Naive thymus-derived CD4-positive, alpha-beta T cell (primary cell): ENCODE results near the gene DUSP22. TPM values are rescaled to one million over a fixed set of nuclear protein-coding genes. Genes with fewer than 3 reads are reported as not detected.
"Not testable (repeated sequence)": the region's sequence is repeated elsewhere in the genome, so short reads cannot be mapped to it uniquely, and the experiment has no call there.

Experiments
- ATAC-seq: fragments of 150-1000 bp; cut with Tn5 transposase; 2 replicates; pipeline ENCODE4 v1.10.0; 2021; ENCODE audit warnings: mild to moderate bottlenecking, moderate library complexity
- CTCF ChIA-PET: fragments of 350-600 bp; sonication (Branson Sonifier 250); formaldehyde crosslinking; loops from one replicate; lab custom pipeline; 2021; ENCODE audit warnings: antibody characterized with exemption; lab: Charles Lee
- POLR2A ChIA-PET: fragments of 350-600 bp; sonication (Branson Sonifier 250); formaldehyde crosslinking; loops from one replicate; lab custom pipeline; 2021; ENCODE audit warnings: antibody characterized with exemption, inconsistent platforms; lab: Charles Lee
- DNase-seq, 9 donors: peaks; one replicate each; pipeline versions ENCODE4 v3.0.0 to v3.0.0-alpha.2; 2020 to 2022; ENCODE audit warnings: mixed read lengths in 1 of 9
- H3K27ac ChIP-seq: one replicate; pipeline ENCODE4 v1.7.0; 2013; ENCODE audit warnings: mild to moderate bottlenecking, low read depth, low read length, moderate library complexity
- H3K27me3 ChIP-seq, 2 donors: one replicate each; pipeline ENCODE4 v1.7.0; 2013; ENCODE audit warnings: low read length in 2 of 2, mild to moderate bottlenecking in 2 of 2, moderate library complexity in 2 of 2; ENCODE audit not compliant: control insufficient read depth in 2 of 2, insufficient read depth in 2 of 2
- H3K36me3 ChIP-seq, 3 experiments: 1 replicate in 2 of 3; 2 replicates in 1 of 3; pipeline ENCODE4 v1.7.0; 2013; ENCODE audit warnings: low read length in 3 of 3, mild to moderate bottlenecking in 3 of 3, moderate library complexity in 1 of 3; ENCODE audit not compliant: insufficient read depth in 3 of 3, control insufficient read depth in 2 of 3
- H3K4me1 ChIP-seq, 2 donors: one replicate each; pipeline ENCODE4 v1.7.0; 2013; ENCODE audit warnings: low read length in 2 of 2, mild to moderate bottlenecking in 2 of 2, moderate library complexity in 1 of 2; ENCODE audit not compliant: control insufficient read depth in 2 of 2, insufficient read depth in 2 of 2
- H3K4me3 ChIP-seq: 2 replicates; pipeline ENCODE4 v1.7.0; 2013; ENCODE audit warnings: mild to moderate bottlenecking, low read length
- H3K9me3 ChIP-seq, 3 experiments: 1 replicate in 2 of 3; 2 replicates in 1 of 3; pipeline ENCODE4 v1.7.0; 2013; ENCODE audit warnings: low read length in 3 of 3; ENCODE audit not compliant: control insufficient read depth in 2 of 3
- H3K27ac Mint-ChIP-seq, 9 donors: one replicate each; pipeline ENCODE4 v1.8.0; 2020 to 2022; ENCODE audit warnings: mixed read lengths in 9 of 9, mild to moderate bottlenecking in 8 of 9, moderate library complexity in 5 of 9, inconsistent platforms in 2 of 9
- H3K27me3 Mint-ChIP-seq, 5 donors: one replicate each; pipeline ENCODE4 v1.8.0; 2021 to 2022; ENCODE audit warnings: mixed read lengths in 5 of 5, mild to moderate bottlenecking in 1 of 5
- H3K36me3 Mint-ChIP-seq, 5 donors: one replicate each; pipeline ENCODE4 v1.8.0; 2020 to 2022; ENCODE audit warnings: mixed read lengths in 5 of 5, mild to moderate bottlenecking in 3 of 5, inconsistent platforms in 1 of 5
- H3K4me1 Mint-ChIP-seq, 7 donors: one replicate each; pipeline ENCODE4 v1.8.0; 2020 to 2022; ENCODE audit warnings: mixed read lengths in 7 of 7, mild to moderate bottlenecking in 3 of 7, inconsistent platforms in 1 of 7
- H3K4me3 Mint-ChIP-seq, 10 donors: one replicate each; pipeline ENCODE4 v1.8.0; 2020 to 2022; ENCODE audit warnings: mild to moderate bottlenecking in 10 of 10, mixed read lengths in 10 of 10, moderate library complexity in 6 of 10, inconsistent platforms in 2 of 10
- H3K9me3 Mint-ChIP-seq, 11 donors: one replicate each; pipeline ENCODE4 v1.8.0; 2020 to 2022; ENCODE audit warnings: mixed read lengths in 11 of 11, mild to moderate bottlenecking in 4 of 11, inconsistent platforms in 1 of 11, moderate library complexity in 1 of 11
- intact Hi-C, 2 donors: fragments of 100-400 bp; cut with micrococcal nuclease; formaldehyde crosslinking; loops; one replicate each; pipeline ENCODE4 v1.15.1; 2023
- polyA plus RNA-seq, 2 donors: library from polyadenylated mRNA; unstranded; fragments of 300-500 nt; fragmentation: Illumina TruSeq; gene quantifications; one replicate each; pipeline ENCODE4 v1.2.3, GENCODE V29; 2021
- total RNA-seq, 6 experiments: library from RNA in 5 of 6; stranded (reverse) in 5 of 6; gene quantifications; 1 replicate in 5 of 6; 2 replicates in 1 of 6; pipeline ENCODE4 v1.2.3 and lab custom pipeline; 2021 to 2026

The DUSP22 gene
- total and polyA plus RNA-seq, 7 experiments from 2014 or later: 24.8 to 57.2 (median 36.6) TPM

- H3K27me3 Mint-ChIP-seq: peaks cover 26 to 39% (median 34%) of the 10 kb centered on the region in 5 donors
- peak overlapping the region in 1 of 9 donors; percentile 51 for H3K27ac Mint-ChIP-seq
- CTCF ChIA-PET: no interaction called here
- H3K4me3 ChIP-seq: no peak overlapping the region
- H3K36me3 Mint-ChIP-seq: peaks cover 0 to 5% (median 0%) of the 10 kb centered on the region in 5 donors
- H3K27ac ChIP-seq: no peak overlapping the region
- H3K27me3 ChIP-seq: no peaks in the 10 kb centered on the region
- no peak for DNase-seq
- H3K9me3 ChIP-seq: no peaks in the 10 kb centered on the region
- POLR2A ChIA-PET: no interaction called here
- peak overlapping the region in 2 of 10 donors; percentile 21 to 44 for H3K4me3 Mint-ChIP-seq
- no peaks in the 10 kb centered on the region for H3K4me1 ChIP-seq
- ATAC-seq: no peak
- H3K4me1 Mint-ChIP-seq: peaks cover 0 to 10% (median 9%) of the 10 kb centered on the region in 7 donors
- H3K36me3 ChIP-seq: no peaks in the 10 kb centered on the region
- H3K9me3 Mint-ChIP-seq: peaks cover 0 to 15% (median 3%) of the 10 kb centered on the region in 11 donors
- intact Hi-C loops: no loop called here
These were observed 80.7 kb downstream of the DUSP22 start for GRCh38 chr6:373031-373430.

DNA sequence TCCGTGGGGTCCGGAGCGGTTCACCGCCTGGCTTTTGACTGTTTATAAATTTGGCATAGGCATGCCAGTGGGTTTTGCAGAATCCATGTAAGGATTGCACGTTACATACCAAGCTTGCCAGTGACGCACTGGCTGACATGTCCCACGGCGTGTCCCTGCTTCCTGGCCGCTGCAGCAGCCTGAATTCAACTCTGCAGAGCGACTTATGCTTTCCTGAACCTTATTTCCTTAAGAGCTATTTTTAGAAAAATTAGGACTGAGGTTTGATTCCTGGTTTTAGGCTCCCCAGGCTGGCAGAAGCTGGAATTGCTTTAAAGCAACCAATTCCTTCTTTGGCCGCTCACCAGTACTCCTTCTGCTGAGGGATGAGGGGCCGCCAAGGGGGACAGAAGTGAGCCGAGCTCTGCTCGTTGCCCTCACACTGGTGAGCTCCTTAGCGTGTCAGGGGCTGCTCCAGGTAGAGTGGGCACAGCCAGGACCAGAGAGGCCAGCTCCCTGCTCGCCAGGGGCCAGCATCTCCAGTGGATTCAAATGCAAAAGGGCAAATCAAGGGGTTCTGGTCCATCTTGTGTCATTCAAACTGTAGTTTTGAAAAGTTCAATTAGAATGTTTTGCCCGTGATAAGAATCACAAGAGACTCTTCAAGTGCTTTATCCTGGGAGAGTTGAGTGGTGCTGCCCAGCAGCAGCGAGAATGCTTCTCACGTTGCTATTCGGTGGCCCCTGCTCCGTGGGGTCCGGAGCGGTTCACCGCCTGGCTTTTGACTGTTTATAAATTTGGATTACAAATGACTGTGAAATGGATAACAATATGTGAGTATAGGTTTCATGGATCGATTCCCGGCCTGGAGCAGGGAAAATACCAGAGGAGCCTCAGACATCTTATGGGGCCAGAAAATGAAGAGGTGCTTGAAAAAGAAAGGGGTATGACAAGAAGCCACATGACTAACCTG lies 81.8 kb downstream of the DUSP22 start:
- POLR2A ChIA-PET: no interaction called here
- Mint-ChIP-seq H3K27ac (peak overlapping the region in 1 of 9 donors; percentile 51), H3K27me3 (peaks cover 26 to 48% (median 34%) of the 10 kb centered on the region in 5 donors), H3K4me3 (no peak overlapping the region), H3K4me1 (peaks cover 0 to 14% (median 9%) of the 10 kb centered on the region in 7 donors), H3K36me3 (peaks cover 0 to 5% (median 0%) of the 10 kb centered on the region in 5 donors), H3K9me3 (peaks cover 0 to 15% (median 3%) of the 10 kb centered on the region in 11 donors)
- Histone ChIP-seq H3K27me3 (no peaks in the 10 kb centered on the region), H3K27ac (no peak overlapping the region), H3K9me3 (no peaks in the 10 kb centered on the region), H3K4me3 (no peak overlapping the region), H3K36me3 (no peaks in the 10 kb centered on the region), H3K4me1 (no peaks in the 10 kb centered on the region)
- no peak for DNase-seq
- CTCF ChIA-PET: no interaction called here
- ATAC-seq: no peak
- intact Hi-C loops: no loop called here

GRCh38 chr6:374956-375355 lies 82.7 kb downstream of the DUSP22 start:
- DNase-seq: no peak
- H3K27me3 ChIP-seq: no peaks in the 10 kb centered on the region

DNA sequence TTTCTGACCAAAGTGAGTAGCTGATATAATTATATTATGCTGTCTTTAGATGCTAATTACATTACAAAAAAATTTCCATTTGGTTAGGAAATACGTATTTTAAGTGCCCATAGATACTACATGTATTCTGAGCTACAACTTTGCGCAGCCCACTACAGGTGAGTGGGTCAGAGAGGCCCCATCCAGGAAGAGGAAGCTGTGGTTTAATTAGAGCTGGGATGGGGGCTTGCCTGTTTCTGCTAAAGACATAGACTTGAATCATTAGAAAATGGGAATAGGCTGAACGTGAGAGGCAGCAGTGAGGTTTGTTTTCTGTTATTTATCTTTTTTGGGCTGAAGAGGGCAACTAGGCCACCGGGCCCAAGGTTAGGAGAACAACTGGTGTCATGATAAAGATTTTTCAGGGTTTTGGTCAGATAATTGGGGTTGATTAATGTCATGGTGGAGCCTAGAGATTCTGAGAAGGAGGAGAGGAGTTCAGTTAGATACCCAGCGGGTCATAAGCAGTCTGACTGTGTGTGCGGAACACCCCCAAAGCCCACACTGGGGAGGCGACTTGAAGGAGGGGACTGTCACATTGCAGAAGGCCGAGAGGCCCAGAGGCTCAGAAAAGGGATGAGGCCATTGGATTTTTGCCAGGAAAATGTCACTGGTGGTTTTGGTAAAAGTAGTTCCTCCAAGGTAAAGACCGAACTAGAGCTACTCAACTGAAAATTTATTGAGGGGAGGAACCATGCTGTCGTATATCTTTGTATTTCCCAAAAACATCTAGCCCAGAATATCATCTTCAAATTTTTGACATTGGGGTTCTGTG lies 84.7 kb downstream of the DUSP22 start:
- Mint-ChIP-seq H3K9me3 (peaks cover 0 to 7% (median 0%) of the 10 kb centered on the region in 11 donors), H3K27me3 (peaks cover 27 to 58% (median 33%) of the 10 kb centered on the region in 5 donors), H3K27ac (no peak overlapping the region), H3K36me3 (peaks cover 0 to 4% (median 0%) of the 10 kb centered on the region in 5 donors), H3K4me3 (no peak overlapping the region), H3K4me1 (peaks cover 6 to 20% (median 14%) of the 10 kb centered on the region in 7 donors)
- DNase-seq (no peak), ATAC-seq (no peak)
- Histone ChIP-seq H3K36me3 (no peaks in the 10 kb centered on the region), H3K9me3 (no peaks in the 10 kb centered on the region), H3K4me1 (no peaks in the 10 kb centered on the region), H3K27ac (no peak overlapping the region), H3K27me3 (no peaks in the 10 kb centered on the region), H3K4me3 (no peak overlapping the region)
- POLR2A ChIA-PET: no interaction called here
- CTCF ChIA-PET: interaction anchor here (0.6 kb wide), 2 partner anchors 19 to 1803 kb away, joined by 3 read pairs; no protein-coding TSS in a partner anchor
- intact Hi-C loops: loop anchor here in 1 of 2 donors (5.0 kb wide), 1 partner anchor 40 kb away; no protein-coding TSS in a partner anchor

More at GRCh38 chr6:374956-375355, 82.7 kb downstream of the DUSP22 start:
- ChIA-PET POLR2A (no interaction called here), CTCF (no interaction called here)
- Mint-ChIP-seq H3K27me3 (peaks cover 26 to 42% (median 32%) of the 10 kb centered on the region in 5 donors), H3K36me3 (peaks cover 0 to 5% (median 0%) of the 10 kb centered on the region in 5 donors), H3K9me3 (peaks cover 0 to 15% (median 3%) of the 10 kb centered on the region in 11 donors), H3K27ac (no peak overlapping the region), H3K4me3 (no peak overlapping the region), H3K4me1 (peaks cover 5 to 14% (median 10%) of the 10 kb centered on the region in 7 donors)
- no peaks in the 10 kb centered on the region for H3K4me1 ChIP-seq
- intact Hi-C loops: loop anchor here in 1 of 2 donors (5.0 kb wide), 1 partner anchor 38 kb away; no protein-coding TSS in a partner anchor
- no peak overlapping the region for H3K27ac ChIP-seq
- no peak for ATAC-seq
- no peak overlapping the region for H3K4me3 ChIP-seq
- H3K9me3 ChIP-seq: no peaks in the 10 kb centered on the region
- H3K36me3 ChIP-seq: no peaks in the 10 kb centered on the region

- H3K27me3 Mint-ChIP-seq: peaks cover 25 to 58% (median 31%) of the 10 kb centered on the region in 5 donors
- CTCF ChIA-PET, H3K36me3 Mint-ChIP-seq: not testable (repeated sequence)
These were observed 85.3 kb downstream of the DUSP22 start for GRCh38 chr6:377641-378020.

More at GRCh38 chr6:377641-378020, 85.3 kb downstream of the DUSP22 start:
- peaks cover 6 to 20% (median 12%) of the 10 kb centered on the region in 7 donors for H3K4me1 Mint-ChIP-seq
- intact Hi-C loops: loop anchor here in 1 of 2 donors (5.0 kb wide), 1 partner anchor 40 kb away; no protein-coding TSS in a partner anchor
- DNase-seq, H3K9me3 ChIP-seq, H3K9me3 Mint-ChIP-seq, H3K4me3 Mint-ChIP-seq, ATAC-seq, H3K27me3 ChIP-seq, H3K4me1 ChIP-seq, H3K36me3 ChIP-seq, POLR2A ChIA-PET, H3K4me3 ChIP-seq, H3K27ac ChIP-seq: not testable (repeated sequence)
- peak overlapping the region in 1 of 9 donors; percentile 25 for H3K27ac Mint-ChIP-seq
